Activated T-cell treated with anti-CD3 and anti-CD28 coated beads for 48 hours (primary cell): ENCODE measurements around the gene WASHC3.
"Not testable (repeated sequence)": the region's sequence is repeated elsewhere in the genome, so short reads cannot be mapped to it uniquely, and the experiment has no call there.

Experiments
- DNase-seq: peaks from one replicate; pipeline ENCODE4 v3.0.0-alpha.2; 2020; ENCODE audit warnings: low read depth

WASHC3 gene

GRCh38 chr12:102050660-102051430 lies 10.9 kb downstream of the WASHC3 start:
- no peak for DNase-seq

DNA sequence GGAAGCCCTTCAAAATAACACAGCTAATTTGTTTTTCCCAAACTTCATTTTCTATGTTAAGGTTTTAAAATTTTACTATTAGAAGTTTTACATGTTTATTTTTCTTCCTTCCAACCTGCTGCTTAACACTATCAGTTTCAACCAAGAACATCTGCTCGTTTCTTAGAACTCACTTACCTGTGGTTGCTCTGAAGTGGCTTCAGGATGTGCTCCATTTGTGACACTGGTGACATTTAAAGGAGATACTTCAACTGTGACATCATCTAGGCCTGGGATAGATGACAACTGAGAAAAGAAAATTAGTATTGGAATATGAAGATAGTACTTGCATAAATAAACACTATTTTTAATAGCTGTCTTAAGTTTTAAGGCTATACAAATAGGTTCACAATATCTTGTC lies 17.9 kb downstream of the WASHC3 start:
- no peak for DNase-seq

GRCh38 chr12:102033991-102034745 lies 27.6 kb downstream of the WASHC3 start:
- DNase-seq: no peak

GRCh38 chr12:102031852-102032251 lies 29.9 kb downstream of the WASHC3 start:
- no peak for DNase-seq

DNA sequence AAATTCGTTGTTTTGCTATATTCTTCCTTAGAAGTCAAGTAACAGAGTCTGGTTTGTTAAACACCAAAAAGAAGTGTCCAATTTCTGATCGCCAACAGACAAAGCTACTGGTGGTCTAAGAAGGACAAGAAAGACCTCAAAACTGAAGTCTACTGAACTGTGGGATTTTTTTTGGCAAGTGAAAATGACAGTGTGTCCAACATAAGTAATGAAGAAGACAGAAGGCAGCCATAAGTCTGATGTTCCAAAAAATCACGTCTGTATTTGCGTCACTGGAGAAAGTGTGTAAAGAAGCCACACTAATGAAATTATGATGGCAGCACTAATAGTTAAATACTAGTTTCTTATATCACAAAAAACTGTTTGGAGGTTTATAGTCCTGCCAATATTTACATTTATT lies 32.6 kb downstream of the WASHC3 start:
- DNase-seq: no peak

DNA sequence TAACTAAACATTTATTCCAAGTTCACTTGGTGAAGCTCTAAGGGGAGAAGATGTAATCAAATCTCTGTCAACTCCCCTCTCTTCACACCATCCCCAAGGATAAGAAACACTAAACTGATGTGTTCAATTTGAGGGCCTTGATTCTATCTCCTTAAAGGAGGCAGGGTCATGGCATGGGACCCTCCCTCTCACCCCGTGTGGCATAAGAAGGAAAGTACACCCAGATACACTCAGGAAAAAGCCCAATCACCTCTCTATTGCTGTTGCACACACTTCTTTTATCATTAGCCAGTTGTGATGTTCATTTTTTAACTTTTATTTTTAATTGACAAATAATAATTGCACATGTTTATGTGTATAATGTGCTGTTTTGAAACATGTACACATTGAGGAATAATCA lies 35.1 kb downstream of the WASHC3 start:
- no peak for DNase-seq

GRCh38 chr12:102024765-102025164 lies 37.0 kb downstream of the WASHC3 start:
- DNase-seq: no peak

GRCh38 chr12:102023343-102023930 lies 38.4 kb downstream of the WASHC3 start:
- no peak for DNase-seq

DNA sequence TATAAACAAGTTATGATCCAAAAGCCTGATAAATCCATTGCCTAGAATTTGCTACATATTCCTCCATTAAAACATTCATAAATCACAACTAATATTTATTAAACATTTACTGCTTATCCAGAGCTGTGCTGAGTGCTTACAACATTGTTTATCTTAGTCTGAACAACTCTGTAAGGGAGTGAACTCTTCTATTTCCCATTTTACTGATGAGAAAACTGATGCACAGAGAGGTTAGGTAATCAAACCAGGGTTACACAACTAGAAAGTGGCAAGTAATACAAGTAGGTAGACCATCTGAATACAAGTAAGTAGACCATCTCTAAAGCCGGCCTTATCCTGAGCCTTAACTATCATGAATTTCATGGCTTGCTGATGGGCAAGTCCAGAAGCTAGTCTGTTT lies 39.5 kb downstream of the WASHC3 start:
- DNase-seq: no peak

DNA sequence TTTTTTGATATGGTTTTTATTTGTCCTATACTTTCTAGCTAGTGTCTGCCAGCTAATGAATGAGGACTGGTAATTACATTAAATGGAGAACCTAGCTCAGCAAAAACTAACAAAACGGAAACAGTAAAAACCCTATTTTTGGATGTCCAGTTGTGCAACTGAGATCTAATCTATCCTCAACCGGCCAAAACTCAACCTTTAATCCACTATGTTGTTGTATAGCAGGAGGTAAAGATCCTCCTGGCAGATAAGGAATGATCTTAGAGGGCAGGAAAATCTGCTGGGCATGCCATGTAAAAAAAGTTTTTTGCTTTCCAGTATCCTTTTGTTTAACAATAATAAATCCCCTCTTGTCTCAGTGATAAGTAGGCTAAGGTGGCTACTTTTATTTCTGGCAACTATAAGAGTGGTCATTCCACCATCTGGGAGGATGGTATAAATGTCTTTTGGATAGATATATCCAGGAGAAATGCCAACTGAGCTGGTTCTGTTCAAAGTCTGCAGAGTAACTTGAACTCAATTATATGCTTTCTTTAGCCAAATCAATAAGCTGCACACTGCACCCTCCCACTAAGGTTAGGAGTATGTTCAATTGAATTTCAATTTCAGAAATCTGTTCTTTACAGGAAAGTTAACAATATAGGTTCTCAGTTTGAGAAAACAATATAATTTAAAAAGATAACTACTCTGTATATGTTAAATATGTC lies 40.1 kb downstream of the WASHC3 start:
- no peak for DNase-seq

GRCh38 chr12:102018607-102019006 lies 43.2 kb downstream of the WASHC3 start:
- DNase-seq: not testable (repeated sequence)

DNA sequence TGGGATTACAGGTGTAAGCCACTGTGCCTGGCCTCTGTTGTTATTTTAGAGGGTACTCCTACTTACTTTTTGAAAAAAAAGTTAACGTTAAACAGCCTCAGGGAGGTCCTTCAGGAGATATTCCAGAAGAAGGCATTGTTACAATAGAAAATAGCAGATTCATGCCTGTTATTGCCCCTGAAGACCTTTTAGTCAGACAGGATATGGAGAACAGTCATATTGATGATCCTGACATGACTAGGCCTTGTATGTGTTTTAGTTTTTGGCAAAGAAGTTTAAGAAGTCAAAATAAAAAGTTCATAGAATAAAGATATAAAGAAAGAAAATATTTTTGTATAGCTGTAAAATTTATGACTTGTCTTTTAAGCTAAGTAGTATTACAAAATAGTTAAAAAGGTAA lies 45.3 kb downstream of the WASHC3 start:
- DNase-seq: no peak

DNA sequence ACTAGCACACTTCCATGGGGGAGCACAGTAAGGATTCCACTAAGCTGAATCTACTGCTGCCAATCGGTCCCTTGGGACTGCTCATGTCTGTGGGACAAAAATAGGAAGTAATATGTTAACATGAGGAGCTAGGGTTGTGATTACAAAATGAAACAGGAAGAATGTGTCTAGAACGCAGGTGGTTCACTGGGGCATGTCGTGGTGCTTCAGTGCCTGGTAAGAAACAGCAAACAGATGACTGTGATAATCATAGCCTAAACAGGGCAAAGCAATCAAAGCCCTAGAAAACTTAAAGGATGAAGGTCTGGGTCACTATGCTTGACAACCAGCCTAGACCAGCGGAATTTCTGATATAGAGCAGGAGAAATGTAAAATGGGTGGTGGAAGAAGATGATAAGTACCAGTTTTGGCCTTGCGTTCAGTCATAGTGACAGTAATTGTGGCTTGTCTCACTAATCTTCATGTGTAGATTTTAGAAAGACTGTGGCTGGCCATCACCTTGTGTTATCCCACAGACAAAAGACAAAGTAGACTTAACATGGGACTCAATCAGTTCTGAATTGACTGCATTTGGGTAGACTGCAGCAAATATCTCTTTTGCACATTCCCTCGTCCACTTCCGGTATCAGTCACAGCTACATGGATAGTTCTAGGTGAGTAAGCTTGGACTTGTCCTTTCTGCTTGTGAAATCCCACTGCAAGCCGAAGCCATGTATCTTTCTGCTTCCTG lies 51.4 kb downstream of the WASHC3 start:
- DNase-seq: no peak

GRCh38 chr12:102009796-102010195 lies 52.0 kb downstream of the WASHC3 start:
- no peak for DNase-seq

DNA sequence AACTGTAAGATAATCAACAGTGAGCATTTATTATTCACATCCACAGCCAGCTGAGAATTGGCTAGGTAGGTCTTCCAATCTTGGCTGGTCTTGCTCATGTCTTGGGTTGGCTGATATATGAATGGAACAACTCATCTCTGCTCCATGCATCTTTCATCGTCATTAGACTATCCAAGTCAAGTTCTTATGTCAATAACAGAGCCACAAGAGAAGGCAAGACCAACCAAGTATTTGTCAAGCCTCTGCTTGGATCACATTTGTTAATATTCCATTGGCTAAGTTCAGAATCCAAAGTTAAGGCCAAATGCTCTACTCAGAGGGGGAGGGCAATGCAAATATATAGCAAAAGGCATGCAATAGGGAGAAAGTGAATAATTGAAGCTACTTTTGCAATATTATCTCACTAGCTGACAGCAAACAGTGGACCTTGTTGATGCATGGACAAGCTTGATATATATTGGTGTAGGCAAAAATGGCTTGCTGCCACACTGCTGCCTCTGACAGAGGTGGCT lies 53.1 kb downstream of the WASHC3 start:
- no peak for DNase-seq

DNA sequence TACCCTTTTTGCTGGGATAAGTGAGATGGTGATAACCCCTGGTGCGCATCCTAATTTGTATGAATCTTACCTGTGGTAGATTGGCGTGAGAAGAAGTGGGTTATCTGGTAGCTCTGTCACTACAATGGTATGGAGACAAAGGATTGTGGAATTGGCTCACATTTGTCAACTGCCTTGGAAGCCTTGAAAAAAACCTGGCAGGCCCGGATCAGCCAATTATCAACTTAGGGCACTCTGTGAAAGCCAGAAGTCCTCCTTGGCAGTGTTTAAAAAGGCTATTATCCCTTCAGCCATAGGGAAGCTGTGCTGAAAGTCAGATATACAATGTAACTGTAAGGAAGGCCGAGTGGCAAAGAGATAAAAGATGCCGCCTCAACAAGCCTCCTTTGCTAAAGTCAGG lies 56.5 kb downstream of the WASHC3 start:
- no peak for DNase-seq

DNA sequence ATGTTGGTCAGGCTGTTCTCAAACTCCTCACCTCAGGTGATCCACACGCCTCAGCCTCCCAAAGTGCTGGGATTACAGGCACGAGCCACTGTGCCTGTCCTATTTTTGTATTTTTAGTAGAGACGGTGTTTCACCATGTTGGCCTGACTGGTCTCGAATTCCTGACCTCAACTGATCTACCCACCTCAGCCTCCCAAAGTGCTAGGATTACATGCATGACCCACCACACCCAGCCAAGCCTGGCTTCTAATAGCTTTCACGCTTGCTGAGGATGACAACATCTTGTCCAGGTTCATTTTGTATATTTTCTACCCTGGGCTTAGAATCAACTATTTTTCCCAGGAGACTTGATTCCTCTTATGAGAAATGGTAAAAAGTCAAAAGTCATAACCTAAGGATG lies 64.7 kb downstream of the WASHC3 start:
- no peak for DNase-seq

DNA sequence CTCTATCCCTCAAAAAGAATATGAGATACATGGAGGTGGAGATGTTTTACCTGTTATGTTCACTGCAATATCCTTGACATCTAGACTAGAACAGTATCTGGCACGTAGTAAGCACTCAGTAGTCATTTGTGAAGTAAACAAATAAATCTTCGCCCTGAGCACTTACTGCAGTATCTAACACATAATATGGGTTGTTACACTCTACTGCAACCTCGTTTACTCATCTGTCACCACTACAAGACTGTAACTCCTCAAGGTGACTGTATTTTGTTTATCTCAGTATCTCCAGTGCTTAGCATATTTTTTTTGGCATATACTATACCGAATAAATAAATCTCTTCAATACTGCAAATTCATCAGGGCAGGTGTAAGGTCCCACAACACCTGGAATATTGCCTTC lies 66.1 kb downstream of the WASHC3 start:
- no peak for DNase-seq

DNA sequence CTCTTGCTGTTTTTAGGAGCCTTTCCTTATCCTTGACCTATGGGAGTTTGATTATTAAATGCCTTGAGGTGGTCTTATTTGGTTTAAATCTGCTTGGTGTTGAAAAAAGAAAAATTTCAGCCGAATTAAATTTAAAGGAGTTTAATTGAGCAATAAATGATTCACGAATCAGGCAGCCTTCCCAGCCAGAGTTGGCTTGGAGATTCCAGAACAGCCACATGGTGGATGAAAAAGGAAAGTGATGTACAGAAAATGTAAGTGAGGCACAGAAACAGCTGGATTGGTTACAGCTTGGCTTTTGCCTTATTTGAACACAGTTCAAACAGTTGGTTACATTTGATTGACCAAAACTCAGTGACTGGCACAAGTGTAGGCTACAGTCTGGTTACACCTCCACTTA lies 69.7 kb downstream of the WASHC3 start:
- DNase-seq: no peak

GRCh38 chr12:101982307-101982706 lies 79.5 kb downstream of the WASHC3 start:
- no peak for DNase-seq

GRCh38 chr12:101981868-101982267 lies 79.9 kb downstream of the WASHC3 start:
- no peak for DNase-seq

- DNase-seq: no peak
These were observed 93.0 kb downstream of the WASHC3 start for GRCh38 chr12:101968770-101969169.
